ENCODE measurements around the gene FEM1B. TPM values are rescaled to one million over a fixed set of nuclear protein-coding genes. Genes with fewer than 3 reads are reported as not detected.

Gene FEM1B
- total and polyA plus RNA-seq, 2 donors (not counting 1 experiment from before 2014, with no cell fraction given): 38.2 to 48.4 TPM

GRCh38 chr15:68239025-68239424 is 38.5 kb upstream of the FEM1B start:
- no peak overlapping the region for H3K27ac ChIP-seq (ENCODE audit: insufficient read depth, low read length)
- H3K36me3 ChIP-seq (ENCODE audit: control insufficient read depth, insufficient read depth, low read length): no peaks in the 10 kb centered on the region
- H2AFZ ChIP-seq (ENCODE audit: low read length): no peak overlapping the region
- H4K20me1 ChIP-seq (ENCODE audit: control insufficient read depth, extremely low read depth, insufficient read depth, low read length): no peaks in the 10 kb centered on the region
- H3K79me2 ChIP-seq (ENCODE audit: control insufficient read depth, insufficient read depth, low read length): no peaks in the 10 kb centered on the region
- no peaks in the 10 kb centered on the region for H3K4me1 ChIP-seq (ENCODE audit: control insufficient read depth, extremely low read depth, insufficient read depth, low read length)
- no peaks in the 10 kb centered on the region for H3K9me3 ChIP-seq (ENCODE audit: control insufficient read depth, insufficient read depth, low read depth, low read length)
- H3K27me3 ChIP-seq (ENCODE audit: control insufficient read depth, insufficient read depth, low read length): no peaks in the 10 kb centered on the region
- no peak overlapping the region for H3K4me3 ChIP-seq (replicated peaks in 1 of 4; ENCODE audit: control extremely low read depth in 1 of 4, insufficient read depth in 1 of 4, low read depth in 3 of 4, low read length in 4 of 4)
- H3K4me2 ChIP-seq (ENCODE audit: extremely low read depth, insufficient read depth, low read length): no peak overlapping the region
- H3K9ac ChIP-seq (ENCODE audit: insufficient read depth, low read length): no peak overlapping the region
- no peak for DNase-seq (ENCODE audit: low read depth in 2 of 2)
- no peak for TF ChIP-seq CTCF (conservative IDR thresholded peaks at IDR 0.05 in 1 of 2, IDR thresholded peaks at IDR 0.05 in 1 of 2; ENCODE audit: low read depth in 1 of 2, low read length in 2 of 2)
- TF ChIP-seq EZH2 (IDR thresholded peaks at IDR 0.05; ENCODE audit: low read length, missing control alignments): no peak

GRCh38 chr15:68241088-68241935 is 36.2 kb upstream of the FEM1B start:
- TF ChIP-seq CTCF (conservative IDR thresholded peaks at IDR 0.05 in 1 of 2, IDR thresholded peaks at IDR 0.05 in 1 of 2; ENCODE audit: low read depth in 1 of 2, low read length in 2 of 2) (no peak), EZH2 (IDR thresholded peaks at IDR 0.05; ENCODE audit: low read length, missing control alignments) (no peak)
- Histone ChIP-seq H3K4me2 (ENCODE audit: extremely low read depth, insufficient read depth, low read length) (no peak overlapping the region), H3K9ac (ENCODE audit: insufficient read depth, low read length) (no peak overlapping the region), H3K9me3 (ENCODE audit: control insufficient read depth, insufficient read depth, low read depth, low read length) (no peaks in the 10 kb centered on the region), H3K4me3 (replicated peaks in 1 of 4; ENCODE audit: control extremely low read depth in 1 of 4, insufficient read depth in 1 of 4, low read depth in 3 of 4, low read length in 4 of 4) (no peak overlapping the region), H3K36me3 (ENCODE audit: control insufficient read depth, insufficient read depth, low read length) (no peaks in the 10 kb centered on the region), H3K79me2 (ENCODE audit: control insufficient read depth, insufficient read depth, low read length) (no peaks in the 10 kb centered on the region), H3K27me3 (ENCODE audit: control insufficient read depth, insufficient read depth, low read length) (no peaks in the 10 kb centered on the region), H3K27ac (ENCODE audit: insufficient read depth, low read length) (no peak overlapping the region), H3K4me1 (ENCODE audit: control insufficient read depth, extremely low read depth, insufficient read depth, low read length) (no peaks in the 10 kb centered on the region), H4K20me1 (ENCODE audit: control insufficient read depth, extremely low read depth, insufficient read depth, low read length) (no peaks in the 10 kb centered on the region), H2AFZ (ENCODE audit: low read length) (no peak overlapping the region)
- peak in 1 of 2 donors; percentile 15 for DNase-seq (ENCODE audit: low read depth in 2 of 2)

GRCh38 chr15:68244235-68244634 is 33.3 kb upstream of the FEM1B start:
- Histone ChIP-seq H3K79me2 (ENCODE audit: control insufficient read depth, insufficient read depth, low read length) (no peaks in the 10 kb centered on the region), H3K27ac (ENCODE audit: insufficient read depth, low read length) (no peak overlapping the region)

More at GRCh38 chr15:68244235-68244634, 33.3 kb upstream of the FEM1B start:
- DNase-seq (ENCODE audit: low read depth in 2 of 2): no peak
- Histone ChIP-seq H3K9ac (ENCODE audit: insufficient read depth, low read length) (no peak overlapping the region), H3K4me2 (ENCODE audit: extremely low read depth, insufficient read depth, low read length) (no peak overlapping the region), H3K9me3 (ENCODE audit: control insufficient read depth, insufficient read depth, low read depth, low read length) (no peaks in the 10 kb centered on the region), H2AFZ (ENCODE audit: low read length) (no peak overlapping the region), H4K20me1 (ENCODE audit: control insufficient read depth, extremely low read depth, insufficient read depth, low read length) (no peaks in the 10 kb centered on the region), H3K4me3 (replicated peaks in 1 of 4; ENCODE audit: control extremely low read depth in 1 of 4, insufficient read depth in 1 of 4, low read depth in 3 of 4, low read length in 4 of 4) (no peak overlapping the region), H3K4me1 (ENCODE audit: control insufficient read depth, extremely low read depth, insufficient read depth, low read length) (no peaks in the 10 kb centered on the region), H3K27me3 (ENCODE audit: control insufficient read depth, insufficient read depth, low read length) (no peaks in the 10 kb centered on the region), H3K36me3 (ENCODE audit: control insufficient read depth, insufficient read depth, low read length) (no peaks in the 10 kb centered on the region)
- TF ChIP-seq EZH2 (IDR thresholded peaks at IDR 0.05; ENCODE audit: low read length, missing control alignments) (no peak), CTCF (conservative IDR thresholded peaks at IDR 0.05 in 1 of 2, IDR thresholded peaks at IDR 0.05 in 1 of 2; ENCODE audit: low read depth in 1 of 2, low read length in 2 of 2) (no peak)

Measured in fibroblast of lung (primary cell).